ENCODE results near the gene MMP21. TPM values are rescaled to one million over a fixed set of nuclear protein-coding genes. Genes with fewer than 3 reads are reported as not detected.

MMP21 gene
- total RNA-seq, 1 donor from 2014 or later, result 0.05 TPM

DNA sequence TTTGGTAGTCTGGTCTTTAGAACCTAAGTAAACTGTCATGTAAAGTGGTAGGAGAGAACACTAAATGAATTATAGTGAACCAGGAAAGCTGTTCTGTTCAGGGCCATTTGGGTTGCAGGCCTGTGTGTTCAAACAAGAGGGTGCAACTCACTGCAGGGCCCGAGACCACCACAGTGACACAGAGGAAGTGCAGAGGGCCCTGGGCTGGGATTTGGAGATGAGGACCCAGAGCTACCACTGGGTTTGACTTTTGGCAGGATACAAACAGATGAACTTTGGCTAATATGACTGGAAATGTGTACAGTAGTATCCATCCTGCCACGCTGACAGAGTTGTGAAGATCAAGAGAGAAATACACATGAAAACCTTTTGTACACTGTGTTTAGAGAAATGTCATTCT is 9.8 kb downstream of the MMP21 start:
- DNase-seq (ENCODE audit: low read depth), result no peak

DNA sequence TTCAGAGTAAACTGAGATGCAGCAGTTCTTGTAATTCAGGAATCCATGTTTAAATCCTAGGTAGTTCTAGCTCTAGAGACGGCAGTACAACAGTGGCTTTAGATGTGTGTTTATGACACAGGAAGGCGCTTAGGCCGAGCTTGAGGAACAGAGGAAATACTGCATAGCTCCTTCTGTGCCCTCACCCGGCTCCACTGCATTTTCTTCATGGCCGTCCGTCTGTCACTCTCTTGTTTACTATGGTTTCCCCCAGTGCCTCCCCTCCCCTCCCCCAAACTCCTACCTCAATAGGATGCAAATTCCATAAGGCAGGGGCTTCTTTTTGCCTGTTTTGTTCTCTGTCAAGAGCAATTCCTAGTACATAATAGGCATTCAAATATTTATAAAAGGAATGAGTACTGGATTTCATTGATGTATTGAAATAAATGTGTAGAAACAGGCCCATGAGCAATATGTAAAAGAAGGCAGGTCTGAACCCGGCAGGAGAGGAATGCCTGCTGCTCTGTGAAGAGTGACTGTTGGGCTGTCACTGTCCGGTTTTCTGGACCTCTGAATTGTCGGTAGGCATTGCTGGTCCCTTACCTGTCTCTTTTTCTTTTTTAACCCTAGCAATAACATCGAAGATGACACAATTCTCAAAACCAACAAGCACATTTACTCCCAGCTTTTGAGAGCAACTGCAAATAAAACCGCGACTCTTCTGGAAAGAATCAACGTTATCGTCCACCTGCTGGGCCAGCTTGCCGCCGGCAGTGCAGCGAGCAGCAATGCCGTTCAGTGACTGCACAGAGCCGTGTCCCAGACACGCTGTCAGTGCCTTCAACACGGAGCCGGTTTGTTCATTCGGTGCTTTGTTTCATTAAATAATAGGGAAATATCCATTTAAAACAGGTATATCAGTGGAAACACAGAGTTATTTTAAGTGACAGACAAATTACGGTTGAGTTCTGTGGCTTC is 12.7 kb downstream of the MMP21 start:
- DNase-seq (ENCODE audit: low read depth), result no peak

DNA sequence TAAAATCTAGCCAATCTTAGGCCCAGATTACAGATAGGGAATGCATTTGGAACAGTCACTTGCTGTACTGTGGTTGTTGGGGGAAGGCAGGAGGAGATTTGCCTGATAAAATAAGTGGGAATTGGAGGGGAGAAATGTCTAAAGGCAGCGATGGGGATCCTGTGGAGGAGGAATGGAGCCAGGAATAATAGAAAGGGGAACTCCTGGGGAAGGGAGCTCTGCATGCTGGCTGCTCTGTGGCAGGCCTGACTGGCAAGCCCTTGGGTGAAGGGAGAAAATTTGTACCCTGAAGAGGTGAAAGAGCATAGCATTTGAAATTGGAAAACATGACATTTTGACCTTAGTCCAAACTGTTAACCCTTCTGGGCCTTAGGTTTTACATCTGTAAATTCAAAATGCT is 13.7 kb downstream of the MMP21 start:
- no peak for DNase-seq (ENCODE audit: low read depth)

DNA sequence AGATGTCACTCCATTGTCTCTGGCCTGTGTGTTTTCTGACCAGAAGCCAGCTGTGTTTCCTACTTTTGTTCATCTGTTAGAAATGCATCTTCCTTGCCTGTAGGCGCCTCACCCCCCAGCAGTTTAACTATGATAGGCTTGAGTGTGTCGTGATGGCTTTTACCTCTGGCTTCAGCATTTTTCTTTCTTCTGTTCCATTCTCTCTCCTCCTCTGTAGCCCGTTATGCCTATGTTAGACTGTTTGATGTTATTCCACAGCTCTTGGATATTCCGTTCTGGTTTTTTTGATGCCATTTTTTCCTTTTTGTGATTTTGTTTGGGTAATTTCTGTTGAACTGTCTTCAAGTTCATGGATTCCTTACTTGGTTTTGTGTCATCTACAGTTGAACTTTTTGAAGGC is 17.9 kb downstream of the MMP21 start:
- no peak for DNase-seq (ENCODE audit: low read depth)

DNA sequence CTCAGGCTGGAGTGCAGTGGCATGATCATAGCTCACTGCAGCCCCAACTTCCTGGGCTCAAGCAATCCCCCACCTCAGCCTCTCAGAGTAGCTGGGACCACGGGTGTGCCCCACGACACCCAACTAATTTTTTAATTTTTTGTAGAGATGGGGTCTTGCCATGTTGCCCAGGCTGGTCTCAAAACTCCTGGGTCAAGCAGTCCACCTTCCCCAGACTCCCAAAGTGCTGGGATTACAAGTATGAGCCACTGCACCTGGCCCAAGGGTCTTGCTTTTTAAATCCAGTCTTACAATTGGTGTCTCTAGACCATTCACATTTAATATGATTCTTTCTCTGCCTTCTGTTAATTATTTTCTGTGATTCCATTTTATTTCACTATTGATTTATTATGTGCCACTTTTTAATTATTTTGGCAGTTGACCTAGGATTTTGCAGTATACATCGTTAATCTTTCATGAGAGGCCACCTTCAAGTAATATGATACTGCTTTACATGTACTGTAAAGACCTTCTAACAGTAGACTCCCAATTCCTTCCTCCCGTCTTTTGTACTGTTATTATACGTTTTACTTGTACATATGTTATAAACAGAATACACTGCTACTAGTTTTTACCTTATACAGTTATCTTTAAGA is 18.7 kb downstream of the MMP21 start:
- DNase-seq (ENCODE audit: low read depth), result no peak

DNA sequence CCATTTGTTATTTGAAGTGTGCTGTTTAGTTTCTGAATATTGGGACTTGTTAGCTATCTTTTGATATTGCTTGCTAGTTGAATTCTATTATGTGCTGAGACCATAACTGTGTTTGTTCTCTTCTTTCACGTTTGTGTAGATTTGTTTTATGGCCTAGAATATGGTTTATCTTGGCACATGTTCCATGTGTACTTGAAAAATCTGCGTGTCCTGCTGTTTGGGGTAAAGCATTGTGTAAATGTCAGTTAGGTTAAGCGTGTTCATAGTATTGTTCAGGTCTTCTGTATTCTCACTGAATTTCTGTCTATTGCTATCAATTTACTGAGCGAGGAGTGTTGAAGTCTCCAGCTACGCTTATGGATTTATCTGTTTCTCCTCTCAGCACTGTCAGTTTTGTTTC is 19.4 kb downstream of the MMP21 start:
- DNase-seq (ENCODE audit: low read depth), result no peak

DNA sequence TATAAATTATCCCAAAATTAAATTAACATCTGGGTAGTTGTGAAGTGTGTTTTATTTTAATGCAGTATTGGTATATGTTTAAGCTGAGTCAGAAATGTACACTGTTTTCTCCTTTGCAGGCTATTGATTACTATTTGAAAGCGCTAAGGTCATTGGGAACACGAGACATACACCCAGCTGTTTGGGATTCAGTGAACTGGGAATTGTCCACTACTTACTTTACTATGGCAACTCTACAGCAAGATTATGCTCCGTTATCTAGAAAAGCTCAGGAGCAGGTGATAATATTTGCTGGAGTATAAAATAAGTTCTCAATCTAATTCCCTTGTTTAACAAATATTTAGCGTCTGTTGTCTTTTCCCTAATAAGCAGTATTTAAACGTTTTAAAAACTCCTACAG is 28.2 kb downstream of the MMP21 start:
- no peak for DNase-seq (ENCODE audit: low read depth)

DNA sequence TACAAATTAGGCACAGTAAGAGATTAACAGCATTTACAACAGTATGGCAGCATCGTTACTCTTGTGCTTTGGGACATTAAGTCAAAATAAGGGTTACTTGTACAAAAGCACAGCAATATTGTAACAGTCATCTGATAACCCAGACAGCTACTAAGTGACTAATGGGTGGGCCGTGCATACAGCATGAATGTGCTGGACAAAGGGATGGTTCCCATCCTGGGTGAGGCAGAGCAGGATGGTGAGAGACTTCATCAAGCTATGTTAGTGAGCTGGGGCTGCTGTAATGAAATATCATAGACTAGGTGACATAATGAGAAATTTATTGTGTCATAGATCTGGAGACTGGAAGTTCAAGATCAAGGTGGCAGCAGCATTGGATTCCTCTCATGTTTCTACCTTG is 30.7 kb downstream of the MMP21 start:
- DNase-seq (ENCODE audit: low read depth), result no peak

DNA sequence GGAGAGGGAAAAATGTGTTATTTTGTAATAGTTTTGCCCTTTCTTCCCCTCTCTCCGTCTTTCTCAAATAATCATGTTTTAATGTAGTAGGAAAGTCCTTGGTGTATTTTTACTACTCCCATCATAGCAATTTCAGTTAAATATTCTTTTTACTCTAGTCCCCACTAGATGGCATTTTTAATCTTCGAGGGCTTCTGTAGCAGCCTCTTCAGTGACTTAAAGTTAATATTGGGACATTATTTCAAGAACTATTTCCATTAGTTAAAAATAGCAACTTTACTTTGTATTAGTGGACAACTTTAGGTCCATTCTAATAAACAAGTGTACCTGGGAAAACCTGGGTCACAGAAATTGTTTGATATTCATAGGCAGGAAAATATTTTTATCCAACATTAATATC is 33.2 kb downstream of the MMP21 start:
- peak; percentile 19 for DNase-seq (ENCODE audit: low read depth)

DNA sequence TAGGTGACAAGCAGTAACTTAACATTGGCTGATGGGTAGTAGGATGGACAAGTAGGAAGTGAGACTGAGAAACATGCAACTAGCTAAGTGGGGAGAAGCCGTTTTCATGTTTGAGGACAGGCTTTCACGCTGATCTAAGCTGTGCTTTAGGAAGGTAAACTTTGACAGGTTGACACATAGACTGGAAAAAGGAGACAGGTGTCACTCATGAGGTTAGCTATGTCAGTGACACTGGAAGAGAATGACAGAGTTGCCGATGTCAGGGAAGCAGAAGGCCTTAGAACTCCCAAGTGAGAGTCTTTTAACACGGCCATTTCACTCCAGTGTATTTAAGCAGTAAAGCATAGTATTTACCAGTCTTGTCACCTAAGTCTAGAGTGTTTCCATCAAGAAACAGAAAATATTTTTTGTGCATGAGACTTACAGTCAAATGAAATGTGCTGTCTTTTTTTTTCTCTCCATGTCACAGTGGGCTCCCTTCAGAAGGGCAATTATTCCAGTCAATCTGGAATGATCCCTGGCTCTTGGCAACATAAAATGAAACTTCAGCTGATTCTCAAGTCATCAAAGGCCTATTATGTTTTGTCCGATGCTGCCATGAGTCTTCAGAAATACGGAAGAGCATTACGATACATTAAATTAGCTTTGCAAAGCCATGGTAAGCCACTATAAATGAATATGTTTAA is 35.5 kb downstream of the MMP21 start:
- no peak for DNase-seq (ENCODE audit: low read depth)

DNA sequence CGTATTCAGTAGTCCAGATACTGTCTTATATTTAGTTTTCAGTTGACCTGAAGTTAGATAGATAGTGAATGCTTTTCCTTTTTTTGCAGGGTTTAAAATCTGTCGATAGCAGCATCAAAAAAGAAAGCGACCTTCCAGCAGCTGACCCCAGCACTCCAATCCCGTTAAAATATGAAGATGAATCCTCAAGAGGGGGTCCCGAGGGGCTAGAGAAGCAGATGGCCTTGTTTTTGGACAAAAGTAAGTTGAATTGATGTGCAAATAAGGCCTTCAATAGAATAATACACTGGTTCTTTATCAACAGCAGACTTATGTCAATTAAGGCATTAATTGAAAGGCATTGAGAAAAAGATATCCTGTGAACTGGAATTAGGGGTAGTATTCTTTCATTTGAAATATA is 37.4 kb downstream of the MMP21 start:
- DNase-seq (ENCODE audit: low read depth), result no peak

DNA sequence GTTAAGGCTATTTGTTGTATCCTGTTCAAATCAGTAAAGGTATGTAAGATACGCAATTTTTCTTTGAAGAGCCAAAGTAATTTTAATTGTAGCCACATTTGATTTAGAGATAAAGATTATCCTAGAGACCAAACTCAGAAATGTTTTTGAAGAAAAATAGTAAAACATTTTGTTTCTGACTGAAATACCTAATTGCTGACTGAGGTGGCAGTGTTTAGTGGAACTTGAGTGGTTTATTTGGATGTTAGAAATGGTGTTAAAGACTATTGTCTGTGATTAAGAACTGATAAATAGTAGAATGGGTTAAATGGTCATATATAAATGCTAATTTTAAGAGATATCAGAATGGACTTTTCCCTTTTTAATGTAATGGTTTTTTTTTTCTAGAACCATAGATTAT is 40.8 kb downstream of the MMP21 start:
- no peak for DNase-seq (ENCODE audit: low read depth)

DNA sequence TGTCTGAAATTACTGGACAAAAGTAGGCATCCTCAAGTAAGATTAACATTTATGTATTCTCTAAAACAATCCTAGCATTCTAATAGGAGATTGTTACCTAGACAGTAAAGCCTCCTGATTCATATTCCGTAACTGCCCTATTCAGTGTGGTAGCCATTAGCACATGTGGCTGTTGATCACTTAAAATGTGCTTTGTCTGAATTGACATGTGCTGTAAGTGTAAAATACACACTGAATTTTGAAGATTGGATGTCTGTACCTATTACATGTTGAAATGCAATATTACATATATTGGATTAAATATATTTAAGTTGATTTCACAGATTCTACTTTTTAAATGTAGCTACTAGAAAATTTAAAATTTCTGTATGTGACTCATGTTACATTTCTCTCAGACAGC is 41.5 kb downstream of the MMP21 start:
- DNase-seq (ENCODE audit: low read depth), result no peak

DNA sequence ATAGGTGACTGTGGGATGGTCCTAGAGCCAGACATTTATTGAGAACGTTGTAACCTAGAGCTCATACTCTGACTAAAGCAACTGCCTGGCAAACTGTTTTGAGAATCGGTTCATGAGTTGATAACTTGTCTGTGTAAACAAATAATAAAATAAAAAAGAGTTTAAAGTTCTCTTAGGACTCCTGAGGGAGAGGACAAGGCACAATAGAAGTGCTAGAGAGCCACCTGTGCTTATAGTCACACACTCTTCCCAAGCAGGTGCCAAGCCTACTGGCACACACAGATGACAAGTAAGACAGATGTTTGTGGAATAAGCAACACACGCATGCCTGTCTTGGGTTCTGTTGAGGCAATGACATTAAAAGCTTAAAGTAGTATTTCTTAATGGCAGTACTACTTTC is 48.2 kb downstream of the MMP21 start:
- no peak for DNase-seq (ENCODE audit: low read depth)

DNA sequence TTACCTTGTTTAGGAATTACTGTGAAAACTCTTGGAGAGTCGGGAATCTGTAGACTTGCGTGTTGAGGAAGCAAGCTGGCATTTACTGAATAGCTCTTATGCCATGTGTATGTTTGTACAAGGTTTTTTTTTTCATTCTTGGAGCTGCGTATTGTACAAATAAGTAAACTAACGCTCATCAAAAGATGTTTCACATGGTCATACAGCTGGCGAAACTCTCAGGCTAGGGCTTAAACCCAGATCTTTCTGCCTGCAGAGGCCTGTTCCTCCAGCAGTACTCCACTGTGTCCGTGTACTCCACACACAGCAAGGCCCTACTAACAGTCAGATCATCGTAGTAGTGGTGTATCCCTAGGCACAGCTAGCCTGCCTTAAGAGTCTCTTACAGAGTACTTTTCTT is 48.7 kb downstream of the MMP21 start:
- DNase-seq (ENCODE audit: low read depth), result no peak

DNA sequence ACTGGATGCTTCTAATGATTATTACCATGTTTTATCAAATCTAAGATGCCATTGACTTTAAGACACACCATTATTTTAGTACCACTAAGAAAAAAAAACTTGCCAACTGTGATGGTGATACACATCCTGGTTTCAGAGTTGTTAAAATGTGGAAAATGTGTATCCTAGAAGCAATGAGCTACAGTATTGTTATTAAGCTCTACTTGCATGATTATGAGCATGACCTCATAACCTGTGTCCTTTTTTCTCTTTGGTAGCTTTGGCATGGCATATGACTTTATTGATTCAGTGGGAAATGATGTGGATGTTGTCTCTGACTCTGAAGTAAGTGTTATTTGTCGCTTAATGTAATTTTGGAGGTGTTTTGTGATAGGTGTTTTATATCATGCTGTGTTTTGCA is 52.8 kb downstream of the MMP21 start:
- DNase-seq (ENCODE audit: low read depth), result no peak

DNA sequence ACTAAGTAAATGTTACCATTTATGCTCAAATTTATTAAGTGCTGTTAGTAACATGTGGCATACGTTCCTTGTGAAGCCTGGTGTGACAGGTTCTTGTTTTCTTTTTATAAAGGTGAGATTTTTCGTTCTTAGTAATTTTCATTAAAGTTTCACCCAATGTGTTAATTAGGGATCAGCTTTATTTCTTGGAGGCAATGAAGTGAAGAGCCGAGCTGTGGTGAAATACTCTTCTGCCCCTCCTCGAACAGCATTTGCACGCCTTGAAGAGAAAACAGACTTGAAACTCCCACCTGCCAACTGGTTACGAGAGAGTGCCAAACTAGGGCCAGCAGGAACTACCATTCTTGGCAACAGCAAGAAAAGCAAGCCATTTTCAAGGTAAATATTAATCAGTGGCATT is 54.6 kb downstream of the MMP21 start:
- no peak for DNase-seq (ENCODE audit: low read depth)

DNA sequence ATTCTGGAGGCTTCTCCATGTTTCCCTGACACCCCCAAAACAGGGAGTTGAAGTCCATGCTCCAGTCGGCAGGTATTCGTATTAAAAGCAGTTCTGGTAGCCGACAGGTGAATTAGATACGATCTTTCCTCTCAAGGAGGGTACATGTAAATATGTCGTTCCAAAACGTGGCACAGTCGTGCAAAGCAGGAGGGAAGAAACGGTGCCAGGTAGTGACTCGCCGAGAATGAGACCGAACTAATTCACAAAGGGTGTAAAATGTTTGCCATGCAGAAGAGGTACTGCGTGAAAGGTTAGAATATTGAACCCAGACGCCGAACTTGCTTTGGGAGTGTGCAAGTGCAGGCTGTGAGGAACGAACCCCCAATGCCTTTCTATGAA is 55.6 kb downstream of the MMP21 start:
- no peak for DNase-seq (ENCODE audit: low read depth)

DNA sequence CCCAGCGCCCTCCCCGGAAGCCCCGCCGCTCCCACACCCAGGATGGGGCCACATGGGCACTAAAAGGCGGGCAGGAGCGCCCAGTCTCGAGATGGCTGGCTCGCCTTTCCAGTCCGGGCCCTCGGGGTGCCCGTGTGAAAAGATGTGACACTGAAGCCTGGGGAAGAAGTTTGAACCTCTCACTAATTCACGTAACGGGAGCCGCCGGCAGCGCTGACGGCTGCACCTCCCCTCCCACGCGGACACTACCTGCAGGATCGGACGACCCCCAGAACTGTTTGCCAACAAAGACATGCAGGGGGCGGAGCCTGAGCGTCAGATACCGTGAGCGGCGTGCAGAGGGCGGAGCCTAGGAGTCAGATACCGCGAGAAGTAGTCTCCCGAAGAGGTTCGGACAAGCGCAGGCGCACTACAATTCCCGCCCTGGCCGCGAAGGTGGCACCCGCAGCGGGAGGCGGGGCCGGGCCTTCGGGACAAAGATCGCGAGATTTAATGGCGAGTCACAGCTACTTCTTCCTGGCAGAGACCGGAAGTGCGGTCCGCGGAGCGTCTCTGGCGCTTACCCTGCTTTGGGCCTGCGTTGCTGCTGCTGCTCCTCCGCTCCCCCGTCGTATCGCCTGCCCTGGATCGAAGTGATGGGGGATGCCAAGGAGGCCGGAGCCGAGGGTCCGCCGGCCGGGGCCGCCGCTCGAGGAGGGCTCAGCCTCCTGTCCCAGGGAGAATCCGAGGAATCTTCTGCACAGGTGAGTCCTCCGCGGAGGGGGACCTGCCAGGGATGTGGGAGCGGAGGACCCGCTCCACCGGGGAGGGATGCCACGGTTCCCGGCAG is 56.2 kb downstream of the MMP21 start, which contains the start of gene EDRF1:
Gene EDRF1, plus strand, starts transcription at position 537 of the 829 bp plus-strand sequence. Its CDS starts 99 bp downstream, at position 636.
- DNase-seq (ENCODE audit: low read depth), result peak; percentile 95

All from renal cortical epithelial cell (primary cell).